GM23338 (cell line): ENCODE measurements around the gene MAPK9. TPM values are rescaled to one million over a fixed set of nuclear protein-coding genes. Genes with fewer than 3 reads are reported as not detected.

ENCODE experiments used
- ATAC-seq: fragments of 200-7000 bp; cut with Tn5 transposase; 3 replicates; pipeline ENCODE4 v1.9.1; 2020
- DNase-seq: peaks from one replicate; pipeline ENCODE4 v3.0.0-alpha.2; 2015; ENCODE audit warnings: low spot score
- H2AFZ ChIP-seq: fragments of 200-600 bp; sonication (generic); 2 replicates; pipeline ENCODE4 v1.8.0; 2016; ENCODE audit warnings: antibody characterized with exemption, mild to moderate bottlenecking, moderate library complexity
- H3F3A ChIP-seq: fragments of 200-600 bp; sonication (generic); replicated peaks from 2 replicates; pipeline ENCODE4 v1.8.0; 2017; ENCODE audit warnings: antibody characterized with exemption, mixed run types, low read depth
- H3K27ac ChIP-seq: fragments of 200-600 bp; sonication (generic); 2 replicates; pipeline ENCODE4 v1.6.1; 2016; ENCODE audit warnings: low read depth
- H3K27me3 ChIP-seq: fragments of 200-600 bp; sonication (generic); 2 replicates; pipeline ENCODE4 v1.8.0; 2016; ENCODE audit warnings: mild to moderate bottlenecking, mixed run types, moderate library complexity; ENCODE audit not compliant: insufficient read depth
- H3K36me3 ChIP-seq: fragments of 200-600 bp; sonication (generic); 2 replicates; pipeline ENCODE4 v1.8.0; 2016; ENCODE audit warnings: mild to moderate bottlenecking; ENCODE audit not compliant: insufficient read depth
- H3K4me1 ChIP-seq: fragments of 200-600 bp; sonication (generic); 2 replicates; pipeline ENCODE4 v1.8.0; 2016; ENCODE audit warnings: mild to moderate bottlenecking, moderate library complexity; ENCODE audit not compliant: insufficient read depth
- H3K4me2 ChIP-seq: fragments of 200-600 bp; sonication (generic); 2 replicates; pipeline ENCODE4 v1.7.1; 2017; ENCODE audit warnings: mixed run types
- H3K4me3 ChIP-seq: fragments of 200-600 bp; sonication (generic); 2 replicates; pipeline ENCODE4 v1.6.1; 2016; ENCODE audit warnings: mixed run types
- H3K79me2 ChIP-seq: fragments of 200-600 bp; sonication (generic); replicated peaks from 2 replicates; pipeline ENCODE4 v1.8.0; 2017; ENCODE audit warnings: mild to moderate bottlenecking; ENCODE audit not compliant: insufficient read depth
- H3K9me2 ChIP-seq: fragments of 200-600 bp; sonication (generic); 2 replicates; pipeline ENCODE4 v1.8.0; 2017; ENCODE audit not compliant: insufficient read depth
- H4K20me1 ChIP-seq: fragments of 200-600 bp; sonication (generic); replicated peaks from 2 replicates; pipeline ENCODE4 v1.8.0; 2017; ENCODE audit warnings: mild to moderate bottlenecking; ENCODE audit not compliant: insufficient read depth
- H3K27ac Mint-ChIP-seq: 2 replicates; pipeline ENCODE4 v1.8.0; 2020; ENCODE audit warnings: inconsistent platforms, mild to moderate bottlenecking, moderate library complexity, mixed read lengths
- H3K27me3 Mint-ChIP-seq: 3 replicates; pipeline ENCODE4 v1.8.0; 2022; ENCODE audit warnings: low read depth, mild to moderate bottlenecking, moderate library complexity, mixed read lengths, inconsistent platforms; ENCODE audit not compliant: insufficient read depth, poor library complexity
- H3K36me3 Mint-ChIP-seq: 3 replicates; pipeline ENCODE4 v1.8.0; 2021; ENCODE audit warnings: low read depth, mild to moderate bottlenecking, inconsistent platforms, moderate library complexity, mixed read lengths
- H3K4me1 Mint-ChIP-seq: 3 replicates; pipeline ENCODE4 v1.8.0; 2020; ENCODE audit warnings: mild to moderate bottlenecking, inconsistent platforms, mixed read lengths
- H3K4me3 Mint-ChIP-seq: 3 replicates; pipeline ENCODE4 v1.8.0; 2021; ENCODE audit warnings: moderate library complexity, mild to moderate bottlenecking, inconsistent platforms, mixed read lengths
- H3K9me3 Mint-ChIP-seq: 3 replicates; pipeline ENCODE4 v1.8.0; 2020; ENCODE audit warnings: moderate library complexity, mild to moderate bottlenecking, inconsistent platforms, mixed read lengths
- EZH2 ChIP-seq: fragments of 200-600 bp; sonication (generic); IDR thresholded peaks from one replicate; pipeline ENCODE4 v1.8.0; 2017; ENCODE audit warnings: antibody characterized with exemption, mild to moderate bottlenecking, low read depth; ENCODE audit not compliant: unreplicated experiment
- EZH2phosphoT487 ChIP-seq: fragments of 200-600 bp; sonication (generic); IDR thresholded peaks from one replicate; pipeline ENCODE4 v1.8.1; 2018; ENCODE audit warnings: antibody characterized with exemption; ENCODE audit not compliant: unreplicated experiment
- JUNB ChIP-seq: IDR thresholded peaks from one replicate; pipeline ENCODE4 v1.6.1; 2016; ENCODE audit warnings: antibody characterized with exemption; ENCODE audit not compliant: unreplicated experiment
- NANOG ChIP-seq: IDR thresholded peaks from 2 replicates; pipeline ENCODE4 v1.6.1; 2016; ENCODE audit warnings: antibody characterized with exemption, borderline replicate concordance
- POLR2AphosphoS5 ChIP-seq: IDR thresholded peaks from 2 replicates; pipeline ENCODE4 v1.6.1; 2016; ENCODE audit warnings: antibody characterized with exemption, low read depth
- STAT1 ChIP-seq: IDR thresholded peaks from one replicate; pipeline ENCODE4 v1.6.1; 2016; ENCODE audit warnings: antibody characterized with exemption; ENCODE audit not compliant: unreplicated experiment
- ZNF331 ChIP-seq: fragments of 250-450 bp; sonication (Bioruptor Pico); IDR thresholded peaks from 2 replicates; pipeline ENCODE4 v1.5.0; 2020; ENCODE audit warnings: low read depth, mild to moderate bottlenecking, moderate library complexity
- polyA plus RNA-seq: library from polyadenylated mRNA; unstranded; fragments of >200 nt; fragmentation: Nextera tagmentation; extraction: Ambion mirVana; gene quantifications from 2 replicates; pipeline ENCODE4 v1.2.1, GENCODE V29; 2016
- total RNA-seq: library from RNA; depleted of rRNA; stranded (reverse); fragments of >200 nt; shearing (Covaris generic); gene quantifications from 2 replicates; pipeline ENCODE4 v1.2.3, GENCODE V29; 2014
- TF ChIP-seq, protein P1 (sequence below): fragments of 250-450 bp; sonication (Bioruptor Pico); IDR thresholded peaks from 2 replicates; pipeline ENCODE4 v1.5.0; 2020; ENCODE audit warnings: mild to moderate bottlenecking, moderate library complexity
- TF ChIP-seq, protein P2 (sequence below): IDR thresholded peaks from one replicate; pipeline ENCODE4 v1.6.1; 2018; ENCODE audit warnings: antibody characterized with exemption; ENCODE audit not compliant: unreplicated experiment
- TF ChIP-seq, protein P3 (sequence below): IDR thresholded peaks from 2 replicates; pipeline ENCODE4 v1.6.1; 2016; ENCODE audit warnings: antibody characterized with exemption

MAPK9 gene
- total and polyA plus RNA-seq, 2 experiments from 2014 or later, result 16.8 to 37.0 TPM

DNA sequence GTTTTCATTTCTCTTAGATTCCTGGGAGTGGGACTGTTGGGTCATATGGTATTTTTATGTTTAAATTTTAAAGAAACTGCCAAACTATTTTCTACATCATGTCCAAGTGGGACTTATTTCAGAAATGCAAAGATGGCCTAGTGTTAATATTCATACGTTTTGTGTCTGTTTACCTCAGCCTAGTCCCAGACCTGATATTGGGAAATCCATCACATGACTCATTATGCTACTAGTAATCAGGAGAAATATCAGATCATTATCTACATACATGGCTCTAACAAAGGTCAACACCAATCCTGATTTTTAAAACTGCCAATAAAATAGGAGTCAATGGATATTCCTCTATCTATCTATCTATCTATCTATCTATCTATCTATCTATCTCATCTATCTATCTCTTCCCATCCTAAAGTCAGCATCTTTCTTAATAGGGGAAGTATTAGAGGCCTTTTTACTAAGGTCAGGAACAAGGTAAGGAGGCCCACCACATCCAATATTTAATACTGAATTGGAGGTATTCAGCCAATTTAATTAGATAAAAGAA lies 87.5 kb downstream of the MAPK9 start:
- H3K27me3 Mint-ChIP-seq, result peaks cover 19% of the 10 kb centered on the region
- peaks cover 10% of the 10 kb centered on the region; the same call in 2 of the 3 replicates for H3K4me1 Mint-ChIP-seq
- no peaks in the 10 kb centered on the region for H3K4me1 ChIP-seq
- no peak for DNase-seq
- no peaks in the 10 kb centered on the region for H3K79me2 ChIP-seq
- TF ChIP-seq EZH2phosphoT487, result no peak
- no peak for TF ChIP-seq EZH2
- 0 out of 2 replicates have a peak, but pooled peaks cover 8% of the 10 kb centered on the region for H3F3A ChIP-seq
- H3K9me3 Mint-ChIP-seq, result no peaks in the 10 kb centered on the region
- H3K36me3 ChIP-seq, result no peaks in the 10 kb centered on the region
- H3K4me3 ChIP-seq, result no peak overlapping the region
- no peak overlapping the region for H3K4me3 Mint-ChIP-seq
- H3K4me2 ChIP-seq, result no peak overlapping the region
- no peak overlapping the region for H2AFZ ChIP-seq
- no peaks in the 10 kb centered on the region for H4K20me1 ChIP-seq
- no peak overlapping the region for H3K27ac ChIP-seq
- no peaks in the 10 kb centered on the region for H3K9me2 ChIP-seq
- H3K27me3 ChIP-seq, result peaks cover 25% of the 10 kb centered on the region
- no peak for ATAC-seq
- H3K36me3 Mint-ChIP-seq, result no peaks in the 10 kb centered on the region
- H3K27ac Mint-ChIP-seq, result no peak overlapping the region

DNA sequence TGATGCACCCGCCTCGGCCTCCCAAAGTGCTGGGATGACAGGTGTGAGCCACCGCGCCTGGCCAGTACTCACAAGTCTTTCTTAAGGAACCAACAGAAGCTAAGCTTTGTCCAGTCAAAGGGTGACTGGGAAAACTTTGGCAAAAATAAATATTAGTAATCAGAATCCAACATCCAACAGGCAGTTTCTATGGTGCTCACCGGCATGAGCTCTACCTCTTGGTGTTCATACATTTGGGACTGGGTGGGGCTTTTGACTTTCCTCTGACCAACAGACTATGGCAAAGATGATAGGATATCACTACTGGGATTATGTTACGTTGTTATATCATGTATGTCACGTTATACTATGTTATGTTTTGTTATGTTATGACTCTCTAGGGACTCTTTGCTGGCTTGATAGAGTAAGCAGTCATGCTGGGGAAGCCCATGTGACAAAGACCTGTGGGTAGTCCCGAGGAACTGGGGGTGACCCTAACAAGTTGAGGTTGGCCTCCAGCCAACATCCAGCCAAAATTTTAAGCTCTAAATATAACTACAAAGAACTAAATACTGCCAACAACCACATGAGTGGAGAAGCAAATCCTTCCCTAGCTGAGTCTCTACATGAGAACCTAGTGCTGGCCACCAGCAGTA lies 88.8 kb downstream of the MAPK9 start:
- H3F3A ChIP-seq, result 0 out of 2 replicates have a peak, but pooled peaks cover 4% of the 10 kb centered on the region
- no peak overlapping the region for H3K27ac ChIP-seq
- no peaks in the 10 kb centered on the region for H3K79me2 ChIP-seq
- H3K36me3 ChIP-seq, result no peaks in the 10 kb centered on the region
- H3K4me3 ChIP-seq, result no peak overlapping the region
- H3K4me3 Mint-ChIP-seq, result no peak overlapping the region
- no peak overlapping the region for H3K27ac Mint-ChIP-seq
- H3K4me1 Mint-ChIP-seq, result peaks cover 6% of the 10 kb centered on the region; the same call in 2 of the 3 replicates
- H3K4me1 ChIP-seq, result no peaks in the 10 kb centered on the region
- peaks cover 18% of the 10 kb centered on the region for H3K27me3 ChIP-seq
- no peaks in the 10 kb centered on the region; the same call in 2 of the 3 replicates for H3K9me3 Mint-ChIP-seq
- ATAC-seq, result no peak
- DNase-seq, result no peak
- no peaks in the 10 kb centered on the region for H3K9me2 ChIP-seq
- H3K36me3 Mint-ChIP-seq, result no peaks in the 10 kb centered on the region; the same call in 2 of the 3 replicates
- no peak overlapping the region for H2AFZ ChIP-seq
- H4K20me1 ChIP-seq, result no peaks in the 10 kb centered on the region
- peaks cover 13% of the 10 kb centered on the region for H3K27me3 Mint-ChIP-seq
- no peak overlapping the region for H3K4me2 ChIP-seq
- TF ChIP-seq, protein P1, sequence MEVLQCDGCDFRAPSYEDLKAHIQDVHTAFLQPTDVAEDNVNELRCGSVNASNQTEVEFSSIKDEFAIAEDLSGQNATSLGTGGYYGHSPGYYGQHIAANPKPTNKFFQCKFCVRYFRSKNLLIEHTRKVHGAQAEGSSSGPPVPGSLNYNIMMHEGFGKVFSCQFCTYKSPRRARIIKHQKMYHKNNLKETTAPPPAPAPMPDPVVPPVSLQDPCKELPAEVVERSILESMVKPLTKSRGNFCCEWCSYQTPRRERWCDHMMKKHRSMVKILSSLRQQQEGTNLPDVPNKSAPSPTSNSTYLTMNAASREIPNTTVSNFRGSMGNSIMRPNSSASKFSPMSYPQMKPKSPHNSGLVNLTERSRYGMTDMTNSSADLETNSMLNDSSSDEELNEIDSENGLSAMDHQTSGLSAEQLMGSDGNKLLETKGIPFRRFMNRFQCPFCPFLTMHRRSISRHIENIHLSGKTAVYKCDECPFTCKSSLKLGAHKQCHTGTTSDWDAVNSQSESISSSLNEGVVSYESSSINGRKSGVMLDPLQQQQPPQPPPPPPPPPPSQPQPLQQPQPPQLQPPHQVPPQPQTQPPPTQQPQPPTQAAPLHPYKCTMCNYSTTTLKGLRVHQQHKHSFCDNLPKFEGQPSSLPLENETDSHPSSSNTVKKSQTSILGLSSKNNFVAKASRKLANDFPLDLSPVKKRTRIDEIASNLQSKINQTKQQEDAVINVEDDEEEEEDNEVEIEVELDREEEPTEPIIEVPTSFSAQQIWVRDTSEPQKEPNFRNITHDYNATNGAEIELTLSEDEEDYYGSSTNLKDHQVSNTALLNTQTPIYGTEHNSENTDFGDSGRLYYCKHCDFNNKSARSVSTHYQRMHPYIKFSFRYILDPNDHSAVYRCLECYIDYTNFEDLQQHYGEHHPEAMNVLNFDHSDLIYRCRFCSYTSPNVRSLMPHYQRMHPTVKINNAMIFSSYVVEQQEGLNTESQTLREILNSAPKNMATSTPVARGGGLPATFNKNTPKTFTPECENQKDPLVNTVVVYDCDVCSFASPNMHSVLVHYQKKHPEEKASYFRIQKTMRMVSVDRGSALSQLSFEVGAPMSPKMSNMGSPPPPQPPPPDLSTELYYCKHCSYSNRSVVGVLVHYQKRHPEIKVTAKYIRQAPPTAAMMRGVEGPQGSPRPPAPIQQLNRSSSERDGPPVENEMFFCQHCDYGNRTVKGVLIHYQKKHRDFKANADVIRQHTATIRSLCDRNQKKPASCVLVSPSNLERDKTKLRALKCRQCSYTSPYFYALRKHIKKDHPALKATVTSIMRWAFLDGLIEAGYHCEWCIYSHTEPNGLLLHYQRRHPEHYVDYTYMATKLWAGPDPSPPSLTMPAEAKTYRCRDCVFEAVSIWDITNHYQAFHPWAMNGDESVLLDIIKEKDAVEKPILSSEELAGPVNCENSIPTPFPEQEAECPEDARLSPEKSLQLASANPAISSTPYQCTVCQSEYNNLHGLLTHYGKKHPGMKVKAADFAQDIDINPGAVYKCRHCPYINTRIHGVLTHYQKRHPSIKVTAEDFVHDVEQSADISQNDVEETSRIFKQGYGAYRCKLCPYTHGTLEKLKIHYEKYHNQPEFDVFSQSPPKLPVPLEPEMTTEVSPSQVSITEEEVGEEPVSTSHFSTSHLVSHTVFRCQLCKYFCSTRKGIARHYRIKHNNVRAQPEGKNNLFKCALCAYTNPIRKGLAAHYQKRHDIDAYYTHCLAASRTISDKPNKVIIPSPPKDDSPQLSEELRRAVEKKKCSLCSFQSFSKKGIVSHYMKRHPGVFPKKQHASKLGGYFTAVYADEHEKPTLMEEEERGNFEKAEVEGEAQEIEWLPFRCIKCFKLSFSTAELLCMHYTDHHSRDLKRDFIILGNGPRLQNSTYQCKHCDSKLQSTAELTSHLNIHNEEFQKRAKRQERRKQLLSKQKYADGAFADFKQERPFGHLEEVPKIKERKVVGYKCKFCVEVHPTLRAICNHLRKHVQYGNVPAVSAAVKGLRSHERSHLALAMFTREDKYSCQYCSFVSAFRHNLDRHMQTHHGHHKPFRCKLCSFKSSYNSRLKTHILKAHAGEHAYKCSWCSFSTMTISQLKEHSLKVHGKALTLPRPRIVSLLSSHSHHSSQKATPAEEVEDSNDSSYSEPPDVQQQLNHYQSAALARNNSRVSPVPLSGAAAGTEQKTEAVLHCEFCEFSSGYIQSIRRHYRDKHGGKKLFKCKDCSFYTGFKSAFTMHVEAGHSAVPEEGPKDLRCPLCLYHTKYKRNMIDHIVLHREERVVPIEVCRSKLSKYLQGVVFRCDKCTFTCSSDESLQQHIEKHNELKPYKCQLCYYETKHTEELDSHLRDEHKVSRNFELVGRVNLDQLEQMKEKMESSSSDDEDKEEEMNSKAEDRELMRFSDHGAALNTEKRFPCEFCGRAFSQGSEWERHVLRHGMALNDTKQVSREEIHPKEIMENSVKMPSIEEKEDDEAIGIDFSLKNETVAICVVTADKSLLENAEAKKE (CRISPR knock-in tag), result no peak
- TF ChIP-seq POLR2AphosphoS5 (no peak), JUNB (no peak), ZNF331 (CRISPR knock-in tag) (no peak), EZH2 (no peak), NANOG (no peak), STAT1 (no peak)
- TF ChIP-seq, protein P2, sequence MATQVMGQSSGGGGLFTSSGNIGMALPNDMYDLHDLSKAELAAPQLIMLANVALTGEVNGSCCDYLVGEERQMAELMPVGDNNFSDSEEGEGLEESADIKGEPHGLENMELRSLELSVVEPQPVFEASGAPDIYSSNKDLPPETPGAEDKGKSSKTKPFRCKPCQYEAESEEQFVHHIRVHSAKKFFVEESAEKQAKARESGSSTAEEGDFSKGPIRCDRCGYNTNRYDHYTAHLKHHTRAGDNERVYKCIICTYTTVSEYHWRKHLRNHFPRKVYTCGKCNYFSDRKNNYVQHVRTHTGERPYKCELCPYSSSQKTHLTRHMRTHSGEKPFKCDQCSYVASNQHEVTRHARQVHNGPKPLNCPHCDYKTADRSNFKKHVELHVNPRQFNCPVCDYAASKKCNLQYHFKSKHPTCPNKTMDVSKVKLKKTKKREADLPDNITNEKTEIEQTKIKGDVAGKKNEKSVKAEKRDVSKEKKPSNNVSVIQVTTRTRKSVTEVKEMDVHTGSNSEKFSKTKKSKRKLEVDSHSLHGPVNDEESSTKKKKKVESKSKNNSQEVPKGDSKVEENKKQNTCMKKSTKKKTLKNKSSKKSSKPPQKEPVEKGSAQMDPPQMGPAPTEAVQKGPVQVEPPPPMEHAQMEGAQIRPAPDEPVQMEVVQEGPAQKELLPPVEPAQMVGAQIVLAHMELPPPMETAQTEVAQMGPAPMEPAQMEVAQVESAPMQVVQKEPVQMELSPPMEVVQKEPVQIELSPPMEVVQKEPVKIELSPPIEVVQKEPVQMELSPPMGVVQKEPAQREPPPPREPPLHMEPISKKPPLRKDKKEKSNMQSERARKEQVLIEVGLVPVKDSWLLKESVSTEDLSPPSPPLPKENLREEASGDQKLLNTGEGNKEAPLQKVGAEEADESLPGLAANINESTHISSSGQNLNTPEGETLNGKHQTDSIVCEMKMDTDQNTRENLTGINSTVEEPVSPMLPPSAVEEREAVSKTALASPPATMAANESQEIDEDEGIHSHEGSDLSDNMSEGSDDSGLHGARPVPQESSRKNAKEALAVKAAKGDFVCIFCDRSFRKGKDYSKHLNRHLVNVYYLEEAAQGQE, result no peak
- TF ChIP-seq, protein P3, sequence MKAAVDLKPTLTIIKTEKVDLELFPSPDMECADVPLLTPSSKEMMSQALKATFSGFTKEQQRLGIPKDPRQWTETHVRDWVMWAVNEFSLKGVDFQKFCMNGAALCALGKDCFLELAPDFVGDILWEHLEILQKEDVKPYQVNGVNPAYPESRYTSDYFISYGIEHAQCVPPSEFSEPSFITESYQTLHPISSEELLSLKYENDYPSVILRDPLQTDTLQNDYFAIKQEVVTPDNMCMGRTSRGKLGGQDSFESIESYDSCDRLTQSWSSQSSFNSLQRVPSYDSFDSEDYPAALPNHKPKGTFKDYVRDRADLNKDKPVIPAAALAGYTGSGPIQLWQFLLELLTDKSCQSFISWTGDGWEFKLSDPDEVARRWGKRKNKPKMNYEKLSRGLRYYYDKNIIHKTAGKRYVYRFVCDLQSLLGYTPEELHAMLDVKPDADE, result no peak
